Effector CD8-positive, alpha-beta T cell (primary cell): ENCODE results near the gene IQCK.
"Not testable (repeated sequence)": the region's sequence is repeated elsewhere in the genome, so short reads cannot be mapped to it uniquely, and the experiment has no call there.

ENCODE experiments used
- DNase-seq: peaks from one replicate; lab custom pipeline; 2025; lab: John Stamatoyannopoulos, UW
- total RNA-seq, 4 experiments: gene quantifications; one replicate each; lab custom pipeline; 2026; lab: John Stamatoyannopoulos, UW

IQCK gene, protein sequence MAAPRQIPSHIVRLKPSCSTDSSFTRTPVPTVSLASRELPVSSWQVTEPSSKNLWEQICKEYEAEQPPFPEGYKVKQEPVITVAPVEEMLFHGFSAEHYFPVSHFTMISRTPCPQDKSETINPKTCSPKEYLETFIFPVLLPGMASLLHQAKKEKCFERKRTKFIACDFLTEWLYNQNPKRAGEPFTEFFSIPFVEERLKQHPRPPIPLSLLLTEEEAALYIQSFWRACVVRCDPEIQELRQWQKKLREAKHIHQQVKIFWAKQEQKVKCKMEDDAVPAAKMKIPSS
- total RNA-seq = 1.9 to 2.4 (median 2.3) reads per million in 4 experiments

GRCh38 chr16:19717741-19718623 lies at the start of gene IQCK, which contains the start of gene KNOP1:
TSS of gene IQCK (plus strand) at chr16:19718271. CDS start at chr16:19718307, 36 bp downstream.
TSS of gene KNOP1 (minus strand) at chr16:19718227. CDS start at chr16:19715035, 3,192 bp downstream.
- peak; percentile 81 for DNase-seq

DNA sequence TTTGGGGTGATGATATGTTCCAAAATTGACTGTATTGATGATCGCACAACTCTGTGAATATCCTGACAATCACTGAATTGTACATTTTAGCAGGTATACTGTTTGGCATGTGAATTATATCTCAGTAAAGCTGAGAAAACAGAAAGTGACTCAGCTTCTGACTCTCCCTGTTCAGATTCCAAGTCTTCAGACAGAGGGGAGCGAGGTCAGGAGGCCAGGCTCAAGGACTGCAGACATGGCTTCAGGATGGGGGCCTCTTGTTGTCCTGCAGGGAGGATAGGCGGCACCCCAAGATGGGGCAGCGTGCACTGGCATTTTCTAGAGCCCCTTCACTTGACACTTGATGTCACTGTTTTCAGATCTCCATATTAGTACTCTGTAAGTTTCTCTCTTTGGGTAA lies 45.7 kb upstream of the IQCK start:
- DNase-seq = no peak

DNA sequence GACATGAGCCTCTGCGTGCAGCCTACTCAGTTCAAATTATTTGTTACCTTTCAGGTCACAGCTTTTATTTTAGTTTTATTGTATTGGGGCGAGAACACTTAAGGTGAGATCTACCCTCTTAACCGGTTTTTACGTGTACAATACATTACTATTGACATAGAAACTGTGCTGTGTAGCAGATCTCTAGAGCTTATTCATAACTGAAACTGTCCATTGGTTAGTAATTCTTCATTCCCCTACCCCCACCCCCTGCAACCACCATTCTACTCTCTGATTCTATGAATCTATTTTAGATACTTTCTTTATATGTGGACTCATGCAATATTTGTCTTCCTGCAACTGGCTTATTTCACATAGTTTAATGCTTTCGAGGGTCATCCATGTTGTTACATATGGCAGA lies 43.6 kb upstream of the IQCK start:
- DNase-seq = no peak

- DNase-seq = no peak
These were observed 40.7 kb upstream of the IQCK start for GRCh38 chr16:19677402-19677801.

DNA sequence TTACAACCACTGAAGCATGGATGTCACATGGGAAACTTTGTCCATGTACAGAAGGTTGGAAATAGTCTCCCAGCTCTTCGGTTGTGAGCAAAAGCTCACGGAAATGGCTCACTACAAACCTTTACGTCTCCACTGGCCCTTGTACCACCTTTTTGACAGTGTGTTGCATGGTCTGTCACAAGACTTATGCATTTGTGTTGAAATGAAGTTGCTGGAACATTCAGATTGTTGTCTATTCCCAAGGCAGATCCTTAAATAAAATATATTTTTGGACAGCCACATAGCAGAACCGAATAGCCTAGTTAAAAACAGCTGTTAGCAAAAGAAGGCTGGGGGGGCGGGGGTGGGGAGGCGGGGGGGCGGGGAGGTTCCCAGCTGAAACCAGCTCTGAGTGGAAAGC lies 39.3 kb upstream of the IQCK start:
- no peak for DNase-seq

GRCh38 chr16:19679281-19679680 lies 38.8 kb upstream of the IQCK start:
- not testable (repeated sequence) for DNase-seq

- no peak for DNase-seq
These were observed 37.2 kb upstream of the IQCK start for GRCh38 chr16:19680881-19681340.

DNA sequence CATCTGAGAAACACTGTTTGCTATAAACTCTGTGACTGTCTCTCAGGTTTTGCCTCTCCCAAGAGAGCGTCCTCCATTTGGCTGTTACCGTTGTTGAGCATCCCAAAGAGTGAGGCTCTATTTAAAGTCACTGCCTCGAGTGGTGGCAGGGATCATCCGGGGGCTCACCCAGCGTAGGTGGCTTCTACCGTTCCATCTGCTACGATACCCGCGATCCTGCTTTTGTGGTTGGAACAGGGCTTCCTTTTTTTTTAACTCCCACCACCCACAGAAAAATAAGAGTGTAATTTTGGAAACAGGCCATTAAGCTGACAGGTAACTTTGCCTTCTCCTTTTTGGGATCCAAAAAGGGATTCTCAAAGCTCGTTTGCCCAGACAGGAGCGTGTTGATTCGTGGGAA lies 36.4 kb upstream of the IQCK start:
- DNase-seq = no peak

GRCh38 chr16:19683453-19684236 lies 34.4 kb upstream of the IQCK start:
- DNase-seq = no peak

DNA sequence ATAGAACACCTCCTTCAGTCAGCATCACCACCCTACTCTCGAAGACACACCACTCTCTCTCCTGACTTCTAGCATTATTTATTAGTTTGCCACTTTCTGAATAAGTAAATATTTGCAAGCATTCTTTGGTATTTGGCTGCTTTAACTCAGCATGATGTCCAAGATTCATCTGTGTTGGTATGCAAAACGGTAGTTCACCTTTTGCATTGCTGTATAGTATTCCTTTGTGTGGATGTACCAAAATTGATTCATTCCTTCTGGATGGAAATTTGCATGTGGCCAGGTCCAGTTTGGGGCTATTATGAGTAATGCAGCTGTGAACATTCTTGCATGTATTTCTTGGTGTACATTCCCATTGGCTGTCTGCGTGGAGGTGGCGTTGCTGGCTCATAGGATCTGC lies 32.9 kb upstream of the IQCK start:
- no peak for DNase-seq

GRCh38 chr16:19687279-19687678 lies 30.8 kb upstream of the IQCK start:
- no peak for DNase-seq

- no peak for DNase-seq
These were observed 29.6 kb upstream of the IQCK start for GRCh38 chr16:19688396-19689024.

DNA sequence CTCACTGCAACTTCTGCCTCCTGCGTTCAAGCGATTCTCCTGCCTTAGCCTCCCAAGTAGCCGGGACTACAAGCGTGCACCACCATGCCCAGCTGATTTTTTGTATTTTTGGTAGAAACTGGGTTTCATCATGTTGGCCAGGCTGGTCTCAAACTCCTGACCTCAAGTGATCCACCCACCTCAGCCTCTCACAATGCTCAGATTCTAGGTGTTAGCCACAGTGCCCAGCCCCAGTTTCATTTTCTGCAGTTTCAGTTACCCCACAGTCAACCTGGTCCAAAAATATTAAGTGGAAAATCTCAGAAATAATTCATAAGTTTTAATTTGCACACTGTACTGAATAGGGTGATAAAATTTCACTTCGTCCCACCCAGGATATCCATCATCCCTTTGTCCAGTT lies 28.7 kb upstream of the IQCK start:
- no peak for DNase-seq

- no peak for DNase-seq
These were observed 27.9 kb upstream of the IQCK start for GRCh38 chr16:19690196-19690595.

DNA sequence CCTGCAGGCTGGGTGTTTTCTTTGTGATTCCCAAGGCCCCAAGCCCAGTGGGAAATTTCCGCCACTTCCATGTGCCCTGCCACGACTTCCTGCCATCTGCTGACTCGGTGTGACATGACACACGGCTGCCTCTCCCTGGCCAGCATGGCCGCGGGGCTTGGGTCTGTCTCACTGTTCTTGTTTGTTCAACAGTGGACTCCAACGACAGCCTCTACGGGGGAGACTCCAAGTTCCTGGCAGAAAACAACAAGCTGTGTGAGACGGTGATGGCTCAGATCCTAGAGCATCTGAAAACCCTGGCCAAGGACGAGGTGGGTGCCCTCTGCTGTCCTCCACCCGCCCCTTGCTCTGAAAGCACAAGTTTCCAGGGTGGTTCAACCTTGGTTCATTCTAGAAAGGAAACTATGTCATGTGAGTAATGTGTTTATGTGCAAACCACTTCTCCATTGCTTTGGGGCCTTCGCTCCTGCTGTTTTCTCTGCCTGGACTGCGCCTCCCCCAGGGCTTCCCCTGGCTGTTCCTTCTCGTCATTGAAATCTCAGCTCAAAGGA lies 26.8 kb upstream of the IQCK start:
- DNase-seq = no peak

- no peak for DNase-seq
These were observed 23.1 kb upstream of the IQCK start for GRCh38 chr16:19694989-19695388.

DNA sequence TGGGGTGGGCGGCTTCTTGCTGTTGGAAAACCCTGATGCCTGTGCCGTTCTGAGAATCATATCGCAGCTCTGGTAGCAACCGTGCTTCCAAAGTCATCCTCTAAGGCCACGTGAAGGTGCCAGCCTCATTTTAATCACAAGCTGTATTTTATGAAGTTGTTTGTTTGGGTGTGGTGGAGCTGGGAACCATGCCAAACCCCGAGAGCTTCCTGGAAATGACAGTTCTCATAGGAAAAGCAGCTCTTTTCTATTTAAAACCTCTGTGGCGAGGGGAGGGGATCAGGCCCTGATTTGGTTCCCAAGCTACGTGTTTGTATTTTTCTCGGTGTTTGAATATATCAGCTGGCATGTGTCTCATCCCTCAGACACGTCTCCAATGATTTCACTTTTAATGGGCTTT lies 21.7 kb upstream of the IQCK start:
- DNase-seq = peak; percentile 4

DNA sequence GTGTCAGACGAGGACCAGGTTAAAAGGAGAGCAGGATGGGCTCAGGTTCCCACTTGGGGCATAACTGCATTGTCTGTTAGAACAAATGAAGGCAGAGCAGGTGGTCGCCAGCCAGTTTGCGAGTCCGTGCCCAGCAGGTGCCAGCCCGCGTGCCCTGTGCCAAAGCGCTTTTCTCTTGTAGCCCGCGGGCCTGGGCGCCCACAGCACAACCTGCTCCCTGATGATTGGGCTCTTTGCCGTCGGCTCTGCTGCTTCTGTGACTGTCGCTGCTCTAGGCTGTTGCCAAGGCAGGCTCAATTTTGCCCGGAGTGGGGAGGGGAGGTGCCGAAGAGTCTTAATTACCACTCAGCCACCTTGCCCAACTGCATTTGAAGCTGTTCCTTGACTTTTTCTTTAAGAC lies 21.1 kb upstream of the IQCK start:
- DNase-seq = no peak

DNA sequence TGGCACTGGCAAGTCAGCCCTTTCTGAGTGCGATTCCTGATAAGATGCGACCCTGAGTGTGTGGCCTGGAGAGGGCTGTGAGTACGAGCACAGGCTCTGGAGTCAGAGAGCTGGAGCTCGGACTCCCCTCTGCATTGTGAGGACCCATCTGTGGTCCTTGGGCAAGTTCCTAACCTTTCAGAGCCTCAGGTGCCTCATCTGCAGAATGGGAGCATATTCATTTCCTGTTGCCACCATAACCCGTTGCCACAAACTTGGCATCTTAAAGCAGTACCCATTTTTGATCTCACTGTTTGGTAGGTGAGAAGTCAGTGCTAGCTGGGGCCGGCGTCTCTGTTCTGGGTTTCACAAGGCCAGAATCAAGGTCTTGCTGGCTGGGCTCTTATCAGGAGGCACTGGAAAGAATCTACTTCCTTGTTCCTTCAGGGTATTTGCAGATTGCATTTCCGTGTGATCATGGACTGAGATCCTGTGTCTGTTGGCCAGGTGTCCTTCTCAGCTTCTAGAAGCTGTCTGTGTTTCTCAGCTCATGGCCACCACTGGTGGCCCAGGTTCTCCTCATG lies 20.2 kb upstream of the IQCK start:
- no peak for DNase-seq

- DNase-seq = no peak
These were observed 19.3 kb upstream of the IQCK start for GRCh38 chr16:19698480-19699465.
